T-helper 22 cell (primary cell): Measurements from ENCODE around the gene ZBTB7A.
"Not testable (repeated sequence)": the region's sequence is repeated elsewhere in the genome, so short reads cannot be mapped to it uniquely, and the experiment has no call there.

Experiments used
- DNase-seq: peaks from one replicate; pipeline ENCODE4 v3.0.0-alpha.2; 2020; ENCODE audit warnings: low read depth

ZBTB7A gene

DNA sequence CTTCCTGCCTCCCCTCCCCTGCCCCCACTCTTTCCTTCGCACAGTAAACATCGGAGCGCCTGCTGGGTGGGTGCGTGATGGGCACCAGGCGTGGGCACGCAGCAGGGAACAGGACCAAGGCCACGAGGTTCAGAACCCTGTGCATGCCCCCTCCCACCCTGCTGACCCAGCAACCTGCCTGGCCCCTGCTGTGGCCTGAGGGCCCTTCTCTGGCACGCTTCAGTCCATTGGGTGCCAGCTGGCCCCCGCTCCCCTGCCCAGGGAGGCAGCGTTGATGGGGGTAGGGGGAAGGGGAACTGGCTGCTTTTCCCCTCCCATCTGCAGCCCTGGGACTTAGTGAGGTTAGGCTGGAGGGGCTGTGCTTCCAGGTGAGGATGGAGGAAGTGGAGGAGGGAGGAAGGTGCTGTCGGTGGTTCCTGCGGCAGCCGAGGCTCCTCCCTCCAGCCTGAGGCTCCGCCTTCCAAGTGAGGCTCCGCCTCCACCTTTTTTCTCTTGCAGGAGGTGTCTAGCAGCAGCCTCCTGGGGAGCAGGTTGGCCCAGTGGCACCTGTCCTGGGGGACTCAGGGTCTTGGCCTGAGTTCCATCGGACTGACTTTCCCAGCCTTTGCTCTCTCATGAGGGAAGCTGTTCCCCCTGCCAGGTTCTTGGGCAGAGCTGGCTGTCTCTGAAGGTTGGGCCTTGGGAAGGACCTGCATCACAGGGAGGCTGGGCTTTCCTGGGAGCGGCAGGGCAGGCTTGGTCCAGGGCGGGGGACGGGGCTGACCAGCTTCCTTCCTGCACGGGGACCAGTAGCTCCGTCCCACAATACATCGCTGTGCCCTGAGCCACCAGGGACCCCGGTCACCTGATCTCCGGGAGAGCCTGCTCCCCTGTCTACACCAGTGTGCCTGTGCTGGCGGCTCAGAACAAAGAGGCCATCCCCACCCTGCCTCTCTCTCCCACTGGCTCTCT, 51.9 kb downstream of the ZBTB7A start:
- DNase-seq: no peak

DNA sequence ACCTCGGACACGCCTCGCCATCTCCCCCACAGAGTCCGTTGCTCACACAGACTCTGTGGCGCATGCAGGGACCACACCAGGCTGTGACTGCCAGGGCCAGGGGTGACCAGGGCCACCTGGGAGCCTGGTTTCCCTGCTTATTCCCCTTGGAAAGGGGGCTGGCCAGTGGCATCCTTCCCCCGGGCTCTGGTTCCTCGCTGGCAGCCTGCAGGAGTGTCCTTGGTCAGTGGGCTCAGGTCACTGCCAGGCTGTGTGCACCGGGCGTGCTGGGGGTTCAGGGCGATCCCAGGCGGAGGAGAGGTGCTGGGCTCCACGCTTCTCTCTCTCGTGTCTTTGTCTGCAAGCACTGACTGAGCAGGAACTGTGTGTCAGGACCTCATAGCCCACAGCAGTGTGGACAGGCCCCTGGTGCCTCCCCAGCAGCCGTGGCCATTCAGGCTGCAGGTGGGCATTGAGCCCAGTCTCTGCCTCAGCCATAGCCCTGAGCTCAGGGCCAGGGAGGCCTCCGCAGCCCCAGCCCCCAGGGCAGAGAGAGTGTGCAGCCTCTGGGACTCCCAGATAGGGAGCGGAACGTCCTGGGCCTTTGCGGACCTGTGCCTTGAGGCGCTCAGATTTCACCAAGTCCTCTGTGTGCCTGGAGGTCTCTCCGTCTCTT, 52.7 kb downstream of the ZBTB7A start:
- DNase-seq: no peak

DNA sequence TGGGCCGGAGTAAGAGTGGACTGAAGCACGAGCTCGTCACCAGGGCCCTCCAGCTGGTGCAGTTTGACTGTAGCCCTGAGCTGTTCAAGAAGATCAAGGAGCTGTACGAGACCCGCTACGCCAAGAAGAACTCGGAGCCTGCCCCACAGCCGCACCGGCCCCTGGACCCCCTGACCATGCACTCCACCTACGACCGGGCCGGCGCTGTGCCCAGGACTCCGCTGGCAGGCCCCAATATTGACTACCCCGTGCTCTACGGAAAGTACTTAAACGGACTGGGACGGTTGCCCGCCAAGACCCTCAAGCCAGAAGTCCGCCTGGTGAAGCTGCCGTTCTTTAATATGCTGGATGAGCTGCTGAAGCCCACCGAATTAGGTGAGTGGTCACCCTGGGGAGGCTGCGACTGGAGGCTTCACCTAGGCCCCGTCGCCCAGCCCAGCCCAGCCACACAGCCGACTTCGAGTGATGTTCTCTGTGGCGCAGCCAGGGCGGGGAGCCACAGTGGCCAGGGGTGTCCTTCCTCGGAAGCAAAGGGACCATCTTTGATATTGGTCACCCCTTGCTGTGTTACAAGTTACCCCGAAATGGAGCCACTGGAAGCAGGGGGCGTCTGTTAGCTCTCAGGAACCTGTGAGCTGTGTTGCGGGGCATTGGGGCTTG, 53.6 kb downstream of the ZBTB7A start:
- DNase-seq: no peak

DNA sequence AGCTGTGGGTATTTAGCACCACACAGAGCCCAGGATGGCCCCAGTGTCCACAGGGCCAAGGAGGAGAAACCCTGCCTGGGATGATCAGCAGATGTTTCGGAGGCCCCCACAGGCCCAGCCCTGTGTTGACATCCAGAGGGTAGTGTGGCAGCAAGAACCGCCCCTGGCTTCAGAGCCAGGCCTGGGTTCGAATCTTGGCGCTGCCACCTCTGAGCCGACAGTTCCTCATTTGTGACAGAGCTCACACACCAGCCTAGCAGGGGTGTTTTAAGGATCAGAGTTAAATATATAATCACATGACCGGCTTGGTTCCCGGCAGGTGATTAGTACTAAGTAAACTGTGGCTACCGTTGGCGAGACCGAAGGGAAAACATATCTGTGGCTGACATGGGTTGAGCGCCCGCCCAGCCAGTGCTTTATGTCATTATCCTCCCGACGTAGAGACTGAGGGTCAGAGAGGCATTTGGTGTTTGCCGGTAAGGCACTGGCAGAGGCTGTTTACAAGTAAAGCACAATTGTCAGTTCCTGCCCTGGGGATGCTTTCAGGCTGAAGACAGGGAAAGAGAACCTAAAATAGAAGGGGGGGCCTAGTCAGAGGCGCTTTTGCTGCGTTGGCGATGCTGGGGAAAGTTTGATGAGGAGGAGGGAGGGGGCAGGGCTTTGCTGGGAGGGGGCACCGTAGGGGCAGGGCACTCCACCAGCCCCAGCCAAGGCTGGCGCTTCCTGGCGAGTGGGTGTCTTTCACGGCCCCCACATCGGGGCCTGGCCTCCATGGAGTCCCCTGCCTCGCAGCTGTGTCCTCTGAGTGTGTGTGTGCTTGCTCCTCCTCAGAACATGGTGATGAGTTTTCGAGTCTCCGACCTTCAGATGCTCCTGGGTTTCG, 54.4 kb downstream of the ZBTB7A start:
- no peak for DNase-seq

DNA sequence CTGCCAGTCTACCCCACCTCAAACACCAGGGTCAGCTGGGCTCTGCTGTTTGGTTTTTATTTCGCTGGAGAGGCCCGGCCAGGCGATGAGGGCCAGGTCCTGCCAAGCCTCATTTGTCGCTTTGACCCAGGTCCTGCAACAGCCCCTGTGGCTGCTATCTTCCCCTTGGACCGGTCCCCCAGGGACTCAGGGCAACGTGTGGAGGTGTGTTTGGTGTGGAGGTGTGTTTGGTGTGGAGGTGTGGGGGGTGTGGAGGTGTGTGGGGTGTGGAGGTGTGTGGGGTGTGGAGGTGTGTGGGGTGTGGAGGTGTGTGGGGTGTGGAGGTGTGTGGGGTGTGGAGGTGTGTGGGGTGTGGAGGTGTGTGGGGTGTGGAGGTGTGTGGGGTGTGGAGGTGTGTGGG, 55.3 kb downstream of the ZBTB7A start:
- DNase-seq: not testable (repeated sequence)

DNA sequence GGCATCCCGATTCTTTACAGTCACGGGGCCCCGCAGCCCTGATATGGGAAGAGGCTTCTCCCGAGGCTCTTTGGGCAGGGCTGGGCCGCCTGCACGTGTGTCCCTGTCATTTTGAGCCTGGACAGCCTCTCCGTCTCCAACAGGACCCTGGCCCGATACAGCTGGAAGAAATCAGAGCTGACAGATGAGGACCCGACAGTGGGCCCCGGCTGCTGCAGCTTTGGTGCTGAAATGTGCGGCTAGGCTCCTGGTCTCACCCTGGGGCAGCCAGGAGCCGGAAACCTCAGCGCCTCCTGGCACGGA, 55.9 kb downstream of the ZBTB7A start:
- DNase-seq: no peak

DNA sequence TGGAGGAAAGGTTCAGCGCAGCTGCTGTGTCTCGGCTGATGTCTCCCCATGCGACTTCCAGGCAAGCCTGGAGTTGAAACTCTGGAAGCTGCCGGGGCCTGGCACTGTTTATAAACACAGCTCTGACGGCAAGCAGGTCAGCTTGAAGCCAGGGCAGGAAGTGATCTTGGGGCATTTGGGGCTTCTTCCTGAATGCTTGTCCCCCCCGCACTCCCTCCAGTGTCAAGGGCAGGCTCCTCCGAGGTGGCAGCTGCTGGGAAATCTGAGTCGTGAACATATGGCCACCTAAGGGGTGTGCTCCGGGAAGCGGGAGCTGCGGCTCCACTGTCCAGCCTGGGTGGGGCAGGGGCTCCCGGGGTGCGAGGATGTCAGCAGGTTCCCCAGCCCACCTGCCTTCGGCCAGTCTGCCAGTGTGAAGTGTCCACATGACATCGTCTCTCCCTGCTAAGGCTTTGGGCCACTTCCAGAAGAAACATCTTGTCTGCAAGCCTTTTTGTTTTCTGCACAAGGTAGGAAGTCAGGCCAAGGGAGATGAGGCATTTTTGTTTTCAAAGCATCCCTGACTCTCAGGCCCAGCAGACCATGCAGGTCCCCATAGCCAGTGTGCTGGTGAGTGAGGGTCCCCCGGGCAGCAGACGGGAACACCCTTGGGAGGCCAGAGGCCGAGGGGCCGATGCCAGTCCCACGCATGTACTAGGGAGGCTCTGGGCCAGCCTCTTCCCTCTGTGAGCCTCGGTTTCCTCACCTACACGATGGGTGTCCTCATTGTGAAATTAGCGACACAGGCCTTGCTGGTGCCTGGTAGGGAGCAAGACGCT, 56.5 kb downstream of the ZBTB7A start:
- no peak for DNase-seq

DNA sequence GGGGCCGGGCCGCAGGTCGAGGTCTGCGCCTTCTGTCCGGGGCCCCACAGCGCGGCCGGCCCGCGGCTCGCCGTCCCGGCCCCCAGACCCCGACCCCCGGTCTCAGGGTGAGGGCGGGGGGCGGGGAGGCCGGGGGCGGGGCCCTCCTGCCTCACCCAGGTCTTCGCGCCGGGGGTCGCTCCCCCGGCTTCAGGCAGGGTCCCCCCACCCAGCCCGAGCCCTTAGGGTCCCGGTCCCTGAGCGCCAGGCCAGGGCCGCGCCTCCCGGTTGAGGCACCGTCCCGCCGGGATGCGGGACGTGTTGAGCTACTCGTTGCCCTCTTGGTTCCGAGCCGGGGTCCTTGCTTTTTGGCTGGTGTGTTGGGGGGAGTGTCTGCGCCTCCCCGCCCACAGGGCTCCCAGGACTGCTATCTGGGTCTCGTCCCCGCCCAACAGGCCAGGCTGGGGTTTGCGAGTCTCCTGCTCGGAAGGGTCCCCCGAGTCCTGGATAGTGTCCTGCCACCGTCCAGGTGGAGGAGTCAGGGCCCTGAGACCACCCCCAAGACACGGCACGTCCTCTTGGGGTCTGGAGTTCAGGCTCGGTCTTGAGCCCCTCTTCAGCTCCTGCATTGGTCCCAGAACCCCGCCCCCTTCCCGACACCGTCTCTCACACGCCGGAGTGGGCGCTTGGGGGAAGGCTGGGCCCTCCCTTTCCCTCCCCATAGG, 58.7 kb downstream of the ZBTB7A start:
- no peak for DNase-seq

DNA sequence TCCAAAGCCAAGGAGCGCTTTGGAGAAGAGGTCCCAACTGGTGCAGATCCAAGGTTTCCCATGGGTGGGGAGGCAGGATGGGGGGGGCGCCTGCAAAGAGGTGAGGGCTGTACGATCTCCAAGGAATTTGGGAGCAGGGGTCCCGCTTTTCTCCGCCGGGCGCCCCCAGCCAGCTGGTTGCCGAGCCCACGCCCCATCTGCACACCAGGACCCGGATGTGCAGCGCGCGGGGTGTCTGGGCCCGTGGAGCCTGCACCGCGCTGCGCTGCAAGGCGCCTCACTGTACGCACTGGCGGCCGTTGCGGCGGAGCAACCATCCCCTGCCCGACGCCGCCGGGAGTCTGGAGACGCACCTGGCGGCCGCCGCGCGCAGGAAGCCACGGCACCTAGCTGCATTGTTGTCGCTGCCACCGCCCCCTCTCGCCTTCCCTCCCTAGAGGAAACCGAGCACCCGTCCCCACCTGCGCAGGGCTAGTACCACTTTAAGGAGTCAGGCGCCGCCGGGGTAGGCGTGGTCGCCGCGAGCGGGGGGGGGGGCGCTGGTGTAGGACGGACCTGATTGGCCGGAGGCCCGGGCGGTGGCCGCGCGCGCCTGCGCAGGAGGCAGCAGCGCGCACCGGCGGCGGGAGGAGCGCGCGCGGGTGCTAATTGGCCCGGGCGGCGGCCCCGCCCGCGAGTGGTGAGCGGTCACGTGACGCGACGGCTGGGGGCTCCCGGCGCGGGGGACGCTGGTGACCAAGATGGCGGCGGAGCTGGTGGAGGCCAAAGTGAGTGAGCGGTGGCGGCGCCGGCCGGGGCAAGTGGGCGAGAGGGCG, 59.5 kb downstream of the ZBTB7A start, which contains the start of gene PIAS4:
PIAS4 (plus strand) TSS at position 716 of the 815 bp plus-strand sequence; CDS start at position 741, 25 bp downstream.
- peak; percentile 90 for DNase-seq

DNA sequence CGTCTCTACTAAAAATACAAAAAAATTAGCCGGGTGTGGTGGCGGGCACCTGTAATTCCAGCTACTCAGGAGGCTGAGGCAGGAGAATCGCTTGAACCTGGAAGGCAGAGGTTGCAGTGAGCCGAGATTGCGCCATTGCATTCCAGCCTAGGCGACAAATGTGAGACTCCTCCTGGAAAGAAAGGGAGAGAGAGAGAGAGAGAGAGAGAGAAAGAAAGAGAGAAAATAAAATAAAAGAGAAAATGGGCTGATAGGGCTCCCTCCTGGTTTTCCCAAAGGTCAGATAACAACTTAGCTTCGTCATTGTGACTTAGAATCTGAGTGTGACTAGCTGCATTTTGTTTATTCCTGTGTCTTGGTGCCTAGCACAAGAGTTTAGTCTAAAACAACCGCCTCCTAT, 61.3 kb downstream of the ZBTB7A start:
- DNase-seq: not testable (repeated sequence)

DNA sequence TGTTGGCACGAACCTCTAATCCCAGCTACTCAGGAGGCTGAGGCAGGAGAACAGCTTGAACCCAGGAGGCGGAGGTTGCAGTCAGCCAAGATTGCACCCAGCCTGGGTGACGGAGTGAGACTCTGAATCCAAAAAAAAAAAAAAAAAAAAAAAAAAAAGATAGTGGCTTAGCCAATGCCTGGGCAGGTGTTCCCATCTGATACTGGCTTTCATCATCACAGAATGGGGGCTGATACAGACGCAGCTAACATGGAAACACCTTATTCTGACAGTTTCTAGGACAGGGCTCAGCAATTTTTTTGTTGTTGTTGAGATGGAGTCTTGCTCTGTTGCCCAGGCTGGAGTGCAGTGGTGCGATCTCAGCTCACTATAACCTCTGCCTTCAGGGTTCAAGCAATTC, 65.9 kb downstream of the ZBTB7A start:
- DNase-seq: not testable (repeated sequence)

DNA sequence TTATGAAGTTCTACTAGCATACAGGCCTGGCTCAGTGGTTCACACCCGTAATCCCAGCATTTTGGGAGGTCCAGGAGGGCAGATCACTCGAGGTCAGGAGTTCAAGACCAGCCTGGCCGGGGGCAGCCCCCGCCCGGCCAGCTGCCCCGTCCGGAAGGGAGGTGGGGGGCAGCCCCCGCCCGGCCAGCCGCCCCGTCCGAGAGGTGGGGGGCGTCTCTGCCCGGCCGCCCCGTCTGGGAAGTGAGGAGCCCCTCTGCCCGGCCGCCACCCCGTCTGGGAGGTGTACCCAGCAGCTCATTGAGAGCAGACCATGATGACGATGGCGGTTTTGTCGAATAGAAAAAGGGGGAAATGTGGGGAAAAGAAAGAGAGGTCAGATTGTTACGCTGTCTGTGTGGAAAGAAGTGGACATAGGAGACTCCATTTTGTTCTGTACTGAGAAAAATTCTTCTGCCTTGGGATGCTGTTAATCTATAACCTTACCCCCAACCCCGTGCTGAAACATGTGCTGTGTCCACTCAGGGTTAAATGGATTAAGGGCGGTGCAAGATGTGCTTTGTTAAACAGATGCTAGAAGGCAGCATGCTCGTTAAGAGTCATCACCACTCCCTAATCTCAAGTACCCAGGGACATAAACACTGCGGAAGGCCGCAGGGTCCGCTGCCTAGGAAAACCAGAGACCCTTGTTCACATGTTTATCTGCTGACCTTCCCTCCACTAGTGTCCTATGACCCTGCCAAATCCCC, 67.9 kb downstream of the ZBTB7A start:
- DNase-seq: not testable (repeated sequence)

DNA sequence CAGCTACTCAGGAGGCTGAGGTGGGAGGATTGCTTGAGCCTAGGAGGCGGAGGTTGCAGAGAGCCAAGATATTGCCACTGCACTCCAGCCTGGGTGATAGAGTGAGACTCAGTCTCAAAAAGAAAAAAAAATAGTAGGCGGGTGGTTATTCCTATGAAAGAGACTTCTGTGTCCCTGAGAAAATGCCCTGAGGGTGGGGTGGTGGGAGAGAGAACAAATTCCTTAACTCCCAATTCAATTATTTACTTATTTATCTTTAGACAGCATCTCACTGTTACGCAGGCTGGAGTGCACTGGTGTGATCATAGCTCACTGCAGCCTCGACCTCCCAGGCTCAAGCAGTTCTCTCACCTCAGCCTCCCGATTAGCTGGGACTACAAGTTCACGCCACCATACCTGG, 71.1 kb downstream of the ZBTB7A start:
- no peak for DNase-seq
